Right ventricle myocardium superior (tissue), 1 donor: ENCODE results near the gene CCNY. TPM values are rescaled to one million over a fixed set of nuclear protein-coding genes. Genes with fewer than 3 reads are reported as not detected.

Source experiments
- ATAC-seq: fragments of 200-7000 bp; cut with Tn5 transposase; one replicate; pipeline ENCODE4 v1.9.1; 2020; ENCODE audit warnings: mild to moderate bottlenecking; ENCODE audit not compliant: poor library complexity
- DNase-seq: peaks from one replicate; pipeline ENCODE4 v3.0.0-alpha.2; 2020
- intact Hi-C: fragments of 100-400 bp; cut with DNase I; formaldehyde crosslinking; loops from one replicate; pipeline ENCODE4 v1.11.2; 2022
- total RNA-seq: library from RNA; stranded (reverse); fragmentation: NEBNext Ultra II Directional; extraction: Animal tissue kit (Norgen Biotek cat#: 25700); gene quantifications from one replicate; pipeline ENCODE4 v1.2.1, GENCODE V29; 2021
- donor health status: DM: no; HTN: yes; CAD: no; lungs with severe emphysema.

CCNY gene
- total RNA-seq, 1 donor from 2014 or later = 92.7 TPM

- ATAC-seq = no peak
- intact Hi-C loops = no loop called here
These were observed 145.1 kb downstream of the CCNY start for GRCh38 chr10:35481413-35481812.

GRCh38 chr10:35486297-35486990 is 150.1 kb downstream of the CCNY start:
- ATAC-seq = peak; percentile 45
- no peak for DNase-seq
- intact Hi-C loops = no loop called here

More at GRCh38 chr10:35481413-35481812, 145.1 kb downstream of the CCNY start:
- no peak for DNase-seq

- intact Hi-C loops = no loop called here
- peak; percentile 41 for ATAC-seq
- no peak for DNase-seq
These were observed 151.2 kb downstream of the CCNY start for GRCh38 chr10:35487336-35488034.

DNA sequence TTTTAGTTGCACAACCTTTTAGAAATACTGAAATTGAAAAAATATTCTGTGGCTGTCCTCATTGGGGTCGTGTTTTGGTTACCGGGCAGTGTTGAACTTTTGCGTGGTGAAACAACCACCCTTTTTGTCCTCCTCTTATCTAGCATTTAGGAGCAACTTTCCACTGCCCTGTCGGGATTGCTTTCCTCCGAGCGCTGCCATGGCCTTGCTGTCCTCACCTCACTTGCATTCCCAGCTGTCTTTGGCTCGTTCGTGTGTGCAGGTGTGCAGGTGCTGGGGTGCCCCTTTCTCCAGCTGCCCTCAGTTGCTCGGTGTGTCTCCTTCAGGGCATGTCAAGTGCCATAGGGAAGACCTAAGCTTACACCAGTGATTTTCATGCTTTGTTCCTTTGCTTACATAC is 151.9 kb downstream of the CCNY start:
- intact Hi-C loops = no loop called here
- ATAC-seq (no peak), DNase-seq (no peak)

- ATAC-seq = no peak
- intact Hi-C loops = no loop called here
- no peak for DNase-seq
These were observed 156.3 kb downstream of the CCNY start for GRCh38 chr10:35492386-35493195.

- peak; percentile 83 for ATAC-seq
- intact Hi-C loops = no loop called here
- no peak for DNase-seq
These were observed 157.1 kb downstream of the CCNY start for GRCh38 chr10:35493196-35494118.

DNA sequence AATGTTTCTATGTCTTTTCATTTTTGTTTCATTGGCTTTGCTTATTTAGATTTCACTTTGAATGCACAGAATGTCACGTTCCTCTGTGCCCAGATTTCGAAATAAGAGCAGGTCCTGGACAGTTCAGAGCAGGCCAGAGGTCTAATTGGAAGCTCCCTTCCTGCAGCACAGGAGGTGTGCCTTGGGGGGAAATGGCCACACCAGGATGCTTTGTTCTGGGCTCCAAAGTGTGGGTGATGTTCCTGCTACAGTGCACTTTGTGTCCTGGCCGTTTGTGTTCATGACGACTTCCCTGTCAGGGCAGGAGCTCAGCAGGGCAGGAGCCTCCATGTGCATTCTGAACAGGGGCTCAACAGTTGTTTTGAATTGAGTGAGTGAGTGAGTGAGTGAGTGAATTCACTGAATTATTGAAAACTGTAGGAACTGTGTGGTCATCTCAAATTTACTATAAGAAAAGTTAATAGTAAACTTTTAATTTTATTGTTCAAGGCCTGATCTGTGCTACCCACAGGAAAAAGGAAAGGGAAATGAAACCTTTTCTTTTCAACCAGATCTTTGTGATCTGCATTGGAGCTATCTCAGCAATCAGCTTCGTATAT is 159.3 kb downstream of the CCNY start:
- intact Hi-C loops = no loop called here
- ATAC-seq (peak; percentile 53), DNase-seq (no peak)

- intact Hi-C loops = no loop called here
- ATAC-seq (no peak), DNase-seq (no peak)
These were observed 161.6 kb downstream of the CCNY start for GRCh38 chr10:35497909-35498308.

DNA sequence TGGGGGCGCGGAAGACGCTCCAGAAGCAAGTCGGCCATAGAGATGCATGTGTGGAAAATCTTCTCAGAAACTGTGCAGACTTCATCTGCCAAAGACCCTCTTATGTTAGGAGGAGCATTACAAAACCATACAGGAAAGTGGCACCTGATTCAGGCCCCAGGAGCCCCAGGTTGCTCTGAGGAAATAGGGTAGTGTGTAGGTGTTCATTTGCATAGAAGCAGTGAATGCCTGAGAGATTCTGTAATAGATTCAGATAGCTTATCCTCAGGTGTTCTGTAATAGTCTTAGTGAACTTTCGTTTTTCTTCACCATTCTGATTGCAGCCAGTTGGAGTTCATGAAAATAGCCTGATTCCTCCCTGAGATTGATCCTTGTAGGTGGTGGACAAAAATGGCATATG is 162.4 kb downstream of the CCNY start:
- intact Hi-C loops = no loop called here
- DNase-seq (no peak), ATAC-seq (no peak)

GRCh38 chr10:35501923-35502322 is 165.6 kb downstream of the CCNY start:
- ATAC-seq = no peak
- intact Hi-C loops = no loop called here
- no peak for DNase-seq

DNA sequence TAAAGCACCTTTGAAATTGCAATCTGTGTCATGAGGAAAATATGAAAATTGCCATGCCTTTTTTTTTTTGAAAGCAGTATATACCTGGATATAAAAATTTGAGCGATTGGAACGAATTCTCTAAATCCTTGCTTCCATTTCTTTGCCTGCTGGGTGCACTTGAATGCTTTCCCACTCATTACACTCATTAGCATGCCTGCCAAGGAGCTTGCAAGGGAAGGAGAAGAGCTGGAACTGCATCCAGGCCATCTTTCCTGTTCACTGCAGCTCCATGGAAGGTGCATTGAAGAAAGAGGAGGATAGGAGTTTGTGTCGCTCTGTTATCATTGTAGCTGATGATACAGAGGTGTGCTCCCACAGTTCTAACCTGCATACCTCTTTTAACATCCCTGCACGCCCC is 166.4 kb downstream of the CCNY start:
- no peak for DNase-seq
- intact Hi-C loops = no loop called here
- no peak for ATAC-seq

DNA sequence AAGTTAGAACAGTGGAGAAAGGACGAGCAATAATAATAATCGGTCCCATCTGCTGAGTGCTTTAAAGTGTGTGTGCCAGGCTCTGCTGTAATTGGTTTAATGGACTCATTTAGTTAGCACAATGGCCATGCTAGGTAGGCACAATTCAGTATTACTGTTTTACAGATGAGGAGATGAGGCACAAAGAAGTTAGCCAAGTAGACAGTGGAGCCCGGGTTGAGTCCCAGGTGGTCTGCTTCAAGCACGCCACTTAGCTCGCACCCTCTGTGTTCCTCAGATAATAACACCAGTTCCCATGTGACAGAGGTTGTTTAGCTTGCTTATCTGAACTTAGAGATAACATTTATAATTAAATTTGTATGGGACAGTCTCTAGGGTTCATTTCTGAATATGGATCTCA is 167.3 kb downstream of the CCNY start:
- no peak for DNase-seq
- intact Hi-C loops = no loop called here
- ATAC-seq = no peak

DNA sequence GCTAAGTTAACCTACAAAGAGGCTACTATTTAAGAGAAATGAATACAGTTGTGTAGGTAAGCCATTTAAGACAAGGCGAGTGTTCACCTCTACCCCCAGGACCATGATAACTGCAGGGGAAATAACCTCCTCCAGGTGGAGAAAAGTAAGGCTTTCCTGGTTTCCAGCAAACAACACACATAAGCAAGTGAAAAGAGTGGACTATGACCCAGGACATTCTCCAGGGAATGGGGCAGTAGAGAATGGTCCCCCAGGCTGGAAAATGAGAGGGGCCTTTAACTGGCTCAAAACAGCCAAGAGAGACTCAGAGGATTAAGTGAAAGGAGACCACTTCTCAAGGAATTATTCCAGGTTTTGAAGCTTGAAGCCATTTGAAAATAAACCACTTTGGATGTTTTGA is 167.8 kb downstream of the CCNY start:
- DNase-seq (no peak), ATAC-seq (no peak)
- intact Hi-C loops = no loop called here

DNA sequence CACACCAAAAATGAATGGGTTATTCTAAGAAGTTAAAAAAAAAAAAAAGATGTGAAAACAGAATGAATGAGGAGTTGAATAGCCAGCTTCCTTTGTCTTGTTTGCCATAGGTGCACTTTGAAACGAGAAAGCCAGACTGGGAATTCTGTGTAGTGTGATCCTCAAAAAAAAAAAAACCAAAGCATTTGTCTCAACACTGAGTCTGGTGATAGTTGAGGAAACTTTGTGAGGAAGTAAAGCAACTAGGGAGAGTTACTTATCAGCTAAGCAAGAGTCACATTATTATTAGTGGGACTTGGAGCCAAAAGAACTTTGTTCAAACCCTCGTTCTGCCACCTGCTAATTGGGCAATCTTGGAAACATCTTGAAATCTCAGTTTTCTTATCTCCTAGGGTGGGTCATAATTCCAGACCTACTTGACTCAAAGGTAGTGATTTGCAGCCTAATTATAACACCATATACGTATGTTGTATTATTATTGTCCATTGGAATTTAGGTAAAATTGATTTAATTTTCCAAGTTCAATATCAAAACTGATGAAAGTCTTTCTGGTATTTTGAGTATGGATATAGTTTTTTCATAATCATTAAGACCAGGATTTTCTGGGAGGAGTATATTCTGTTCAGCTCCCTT is 169.0 kb downstream of the CCNY start:
- intact Hi-C loops = no loop called here
- DNase-seq (no peak), ATAC-seq (no peak)

DNA sequence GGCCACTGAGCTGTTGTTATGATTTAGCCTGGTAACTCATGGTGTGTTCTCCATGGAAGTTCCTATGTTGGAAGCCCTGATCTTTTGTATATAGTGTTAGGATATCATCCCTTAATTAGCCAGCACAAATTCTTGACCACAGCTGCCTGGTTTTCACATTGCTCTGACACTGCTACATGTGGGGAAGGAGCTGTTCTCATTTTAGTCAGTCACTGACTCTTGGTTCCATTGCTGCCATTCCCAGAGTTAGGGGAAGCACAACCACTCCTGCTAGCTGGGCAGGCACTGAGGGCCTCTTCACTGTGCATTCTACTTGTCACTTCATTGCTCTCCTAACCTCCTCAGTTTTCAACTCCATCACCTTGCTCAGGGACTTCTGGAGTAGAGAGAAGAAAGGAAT is 170.4 kb downstream of the CCNY start:
- DNase-seq = no peak
- peak; percentile 32 for ATAC-seq
- intact Hi-C loops = no loop called here

- DNase-seq = no peak
- intact Hi-C loops = no loop called here
- no peak for ATAC-seq
These were observed 171.3 kb downstream of the CCNY start for GRCh38 chr10:35507519-35508109.

- DNase-seq = no peak
- no peak for ATAC-seq
- intact Hi-C loops = no loop called here
These were observed 172.3 kb downstream of the CCNY start for GRCh38 chr10:35508647-35509046.

DNA sequence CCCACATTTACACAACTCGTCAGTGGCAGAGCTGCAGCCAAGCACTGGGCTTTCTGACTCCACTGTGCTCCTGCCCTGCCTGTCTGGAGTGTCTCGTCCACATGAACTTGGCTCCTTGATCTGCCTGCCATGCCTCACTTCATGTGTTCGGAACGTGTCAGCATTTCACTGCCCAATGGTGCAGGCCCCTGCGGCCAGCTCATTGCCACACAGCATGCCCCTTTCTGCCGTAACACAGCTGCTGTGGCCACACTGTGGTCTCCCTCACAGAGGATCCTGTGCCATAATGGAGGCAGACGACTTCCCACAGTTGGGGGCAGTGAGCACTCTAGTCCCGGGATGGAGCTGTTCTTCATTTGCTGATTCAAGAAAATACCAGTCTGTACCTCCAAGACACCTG is 174.6 kb downstream of the CCNY start:
- ATAC-seq (no peak), DNase-seq (no peak)
- intact Hi-C loops = no loop called here
